HG03378 (cell line): ENCODE results near the gene SPIB.
A peak's percentile ranks its signal among the peaks of the same experiment; 100 is the strongest.
"Not testable (repeated sequence)": the region's sequence is repeated elsewhere in the genome, so short reads cannot be mapped to it uniquely, and the experiment has no call there.

Experiments
- ATAC-seq: cut with Tn5 transposase; IDR thresholded peaks from one replicate; pipeline ENCODE4 v1.9.1; 2021; ENCODE audit warnings: mild to moderate bottlenecking, moderate library complexity; ENCODE audit not compliant: unreplicated experiment

The SPIB gene

GRCh38 chr19:50435221-50435620 is 16.5 kb downstream of the SPIB start:
- no peak for ATAC-seq

GRCh38 chr19:50435627-50436026 is 16.9 kb downstream of the SPIB start:
- ATAC-seq: no peak

- no peak for ATAC-seq
These were observed 19.2 kb downstream of the SPIB start for GRCh38 chr19:50437862-50438449.

- ATAC-seq: not testable (repeated sequence)
These were observed 20.4 kb downstream of the SPIB start for GRCh38 chr19:50439130-50439529.

GRCh38 chr19:50444059-50444458 is 25.3 kb downstream of the SPIB start:
- ATAC-seq: no peak

GRCh38 chr19:50447053-50447452 is 28.3 kb downstream of the SPIB start:
- ATAC-seq: no peak

GRCh38 chr19:50447750-50448149 is 29.0 kb downstream of the SPIB start:
- ATAC-seq: no peak

- no peak for ATAC-seq
These were observed 30.6 kb downstream of the SPIB start for GRCh38 chr19:50449236-50449899.

- no peak for ATAC-seq
These were observed 31.9 kb downstream of the SPIB start for GRCh38 chr19:50450369-50451222.

GRCh38 chr19:50451223-50451534 is 32.4 kb downstream of the SPIB start:
- ATAC-seq: no peak

- ATAC-seq: no peak
These were observed 34.5 kb downstream of the SPIB start for GRCh38 chr19:50453243-50453642.

- ATAC-seq: no peak
These were observed 37.3 kb downstream of the SPIB start for GRCh38 chr19:50455992-50456391.

GRCh38 chr19:50457300-50457699 is 38.6 kb downstream of the SPIB start:
- ATAC-seq: no peak

GRCh38 chr19:50458396-50459066 is 39.8 kb downstream of the SPIB start:
- ATAC-seq: no peak

GRCh38 chr19:50459067-50459456 is 40.3 kb downstream of the SPIB start:
- no peak for ATAC-seq

- ATAC-seq: no peak
These were observed 40.9 kb downstream of the SPIB start for GRCh38 chr19:50459638-50460037.

- ATAC-seq: peak; percentile 65
These were observed 41.5 kb downstream of the SPIB start for GRCh38 chr19:50460161-50460765.

- no peak for ATAC-seq
These were observed 42.5 kb downstream of the SPIB start for GRCh38 chr19:50461066-50461875.

GRCh38 chr19:50462970-50463369 is 44.2 kb downstream of the SPIB start:
- no peak for ATAC-seq

- ATAC-seq: no peak
These were observed 45.6 kb downstream of the SPIB start for GRCh38 chr19:50464348-50464747.
